ENCODE data around the gene RGS7. TPM values are rescaled to one million over a fixed set of nuclear protein-coding genes. Genes with fewer than 3 reads are reported as not detected.

The RGS7 gene
- total RNA-seq: not detected
- polyA plus RNA-seq: not detected
- total RNA-seq: not detected

- H3K4me1 Mint-ChIP-seq: peaks cover 0 to 13% (median 8%) of the 10 kb centered on the region in 7 donors
- H3K4me3 Mint-ChIP-seq: peak within 1 kb of the TSS; percentile 30 to 70 (median 54)
- intact Hi-C loops (cut with micrococcal nuclease): no loop called here
- H3K4me3 ChIP-seq (ENCODE audit: low read length): no peak within 1 kb of the TSS
- ChIA-PET CTCF (no interaction called here), POLR2A (no interaction called here)
- no peaks in the 10 kb centered on the region for H3K9me3 ChIP-seq (ENCODE audit: control insufficient read depth in 2 of 3, low read length in 3 of 3)
- no peak within 1 kb of the TSS for H3K27ac ChIP-seq (ENCODE audit: low read depth, low read length)
- H3K27ac Mint-ChIP-seq: no peak within 1 kb of the TSS
- peaks cover 0 to 4% of the 10 kb centered on the region in 2 donors for H3K27me3 ChIP-seq (ENCODE audit: control insufficient read depth in 2 of 2, insufficient read depth in 2 of 2, low read length in 2 of 2)
- H3K36me3 Mint-ChIP-seq: no peaks in the 10 kb centered on the region
- H3K27me3 Mint-ChIP-seq: peaks cover 44 to 63% (median 54%) of the 10 kb centered on the region in 5 donors
- peaks cover 0 to 9% (median 0%) of the 10 kb centered on the region in 11 donors for H3K9me3 Mint-ChIP-seq
- no peaks in the 10 kb centered on the region for H3K4me1 ChIP-seq (ENCODE audit: control insufficient read depth in 2 of 2, insufficient read depth in 2 of 2, low read length in 2 of 2)
- peak in 2 of 9 donors; percentile 5 to 22 for DNase-seq
- no peaks in the 10 kb centered on the region for H3K36me3 ChIP-seq (ENCODE audit: control insufficient read depth in 2 of 3, insufficient read depth in 3 of 3, low read length in 3 of 3)
- peak; percentile 16 for ATAC-seq
Observed at GRCh38 chr1:241356519-241357365, at the start of gene RGS7. RGS7 (minus strand) TSS chr1:241357205.

DNA sequence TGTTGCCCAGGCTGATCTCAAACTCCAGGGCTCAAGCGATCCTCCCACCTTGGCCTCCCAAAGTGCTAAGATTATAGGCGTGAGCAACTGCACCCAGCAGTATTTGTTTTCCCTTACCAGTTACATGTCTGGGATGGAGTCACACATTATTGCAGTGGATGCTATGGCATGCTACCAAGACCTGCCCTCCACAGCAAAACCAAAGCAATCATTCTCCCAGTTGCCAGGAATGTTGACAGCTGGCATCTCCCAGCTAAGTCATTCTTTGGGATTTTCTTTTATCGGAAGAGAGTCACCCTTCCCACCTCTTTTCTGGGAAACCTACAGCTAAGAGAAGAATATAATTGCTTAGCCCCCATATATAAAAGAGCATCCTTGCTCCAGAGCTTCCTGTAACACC is 49.4 kb upstream of the RGS7 start:
- no peak for DNase-seq
- Histone ChIP-seq H3K9me3 (ENCODE audit: control insufficient read depth in 2 of 3, low read length in 3 of 3) (no peaks in the 10 kb centered on the region), H3K4me3 (ENCODE audit: low read length) (no peak overlapping the region), H3K36me3 (ENCODE audit: control insufficient read depth in 2 of 3, insufficient read depth in 3 of 3, low read length in 3 of 3) (no peaks in the 10 kb centered on the region), H3K4me1 (ENCODE audit: control insufficient read depth in 2 of 2, insufficient read depth in 2 of 2, low read length in 2 of 2) (no peaks in the 10 kb centered on the region), H3K27ac (ENCODE audit: low read depth, low read length) (no peak overlapping the region), H3K27me3 (ENCODE audit: control insufficient read depth in 2 of 2, insufficient read depth in 2 of 2, low read length in 2 of 2) (no peaks in the 10 kb centered on the region)
- Mint-ChIP-seq H3K9me3 (peaks cover 0 to 9% (median 0%) of the 10 kb centered on the region in 11 donors), H3K4me1 (no peaks in the 10 kb centered on the region), H3K27ac (no peak overlapping the region), H3K27me3 (peaks cover 0 to 24% (median 17%) of the 10 kb centered on the region in 5 donors), H3K4me3 (no peak overlapping the region), H3K36me3 (no peaks in the 10 kb centered on the region)
- POLR2A ChIA-PET: no interaction called here
- CTCF ChIA-PET: no interaction called here
- no peak for ATAC-seq
- intact Hi-C loops (cut with micrococcal nuclease): no loop called here

- no peaks in the 10 kb centered on the region for H3K4me1 Mint-ChIP-seq
- peaks cover 0 to 5% (median under 1%) of the 10 kb centered on the region in 5 donors for H3K27me3 Mint-ChIP-seq
- intact Hi-C loops (cut with micrococcal nuclease): no loop called here
- no peaks in the 10 kb centered on the region for H3K36me3 Mint-ChIP-seq
- Histone ChIP-seq H3K36me3 (ENCODE audit: control insufficient read depth in 2 of 3, insufficient read depth in 3 of 3, low read length in 3 of 3) (no peaks in the 10 kb centered on the region), H3K4me1 (ENCODE audit: control insufficient read depth in 2 of 2, insufficient read depth in 2 of 2, low read length in 2 of 2) (no peaks in the 10 kb centered on the region), H3K27me3 (ENCODE audit: control insufficient read depth in 2 of 2, insufficient read depth in 2 of 2, low read length in 2 of 2) (no peaks in the 10 kb centered on the region), H3K9me3 (ENCODE audit: control insufficient read depth in 2 of 3, low read length in 3 of 3) (no peaks in the 10 kb centered on the region), H3K27ac (ENCODE audit: low read depth, low read length) (no peak overlapping the region), H3K4me3 (ENCODE audit: low read length) (no peak overlapping the region)
- ChIA-PET CTCF (no interaction called here), POLR2A (no interaction called here)
- H3K4me3 Mint-ChIP-seq: no peak overlapping the region
- DNase-seq (no peak), ATAC-seq (no peak)
- peaks cover 0 to 15% (median 1%) of the 10 kb centered on the region in 11 donors for H3K9me3 Mint-ChIP-seq
- no peak overlapping the region for H3K27ac Mint-ChIP-seq
Observed at GRCh38 chr1:241401156-241401555, 44.2 kb upstream of the RGS7 start.

DNA sequence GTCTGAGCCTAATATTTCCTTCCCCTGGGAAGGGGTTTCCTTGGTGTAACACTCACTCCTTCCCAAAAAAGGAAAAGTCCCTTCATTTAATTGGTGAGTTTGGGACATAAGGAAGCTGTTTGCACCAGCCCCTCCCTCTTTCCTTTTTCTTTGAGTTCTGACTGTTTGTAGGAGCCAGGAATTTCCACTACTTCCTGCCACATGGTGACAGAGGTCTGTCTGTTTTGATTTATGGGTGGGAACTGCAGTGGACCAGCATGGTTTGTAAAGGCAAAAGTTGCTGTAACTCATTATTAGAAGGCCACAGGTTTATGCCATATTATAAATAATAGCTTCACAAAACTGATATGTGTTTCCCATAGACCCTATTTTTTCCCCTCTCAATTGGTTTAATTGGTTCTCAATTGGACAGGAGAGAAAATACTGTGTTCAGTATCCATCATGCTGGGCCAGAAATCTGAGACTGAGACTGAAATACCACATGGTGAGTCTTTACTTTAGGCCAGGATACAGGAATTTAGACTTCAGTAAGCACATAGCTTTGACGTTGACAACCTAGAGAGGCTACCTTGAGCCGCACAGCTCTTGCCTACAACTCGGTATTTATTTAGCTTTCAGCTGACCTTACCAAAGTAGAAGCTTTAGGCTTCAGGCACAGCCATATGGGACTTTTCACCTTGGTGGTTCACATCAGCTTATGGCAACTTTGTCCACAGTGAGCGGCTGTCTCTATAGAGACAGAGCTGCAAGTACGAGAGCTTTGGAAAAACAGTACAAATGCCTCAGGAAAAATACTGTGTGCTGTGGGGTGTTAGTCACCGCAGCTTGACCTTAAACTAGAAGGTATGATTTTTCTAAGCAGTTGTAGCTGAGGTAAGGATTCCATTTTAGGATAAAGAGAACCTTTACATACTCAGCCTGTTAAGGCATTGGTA is 40.0 kb upstream of the RGS7 start:
- Mint-ChIP-seq H3K36me3 (no peaks in the 10 kb centered on the region), H3K9me3 (peaks cover 0 to 6% (median 0%) of the 10 kb centered on the region in 11 donors), H3K27ac (no peak overlapping the region), H3K27me3 (peaks cover 0 to 20% (median 5%) of the 10 kb centered on the region in 5 donors), H3K4me1 (no peaks in the 10 kb centered on the region), H3K4me3 (no peak overlapping the region)
- Histone ChIP-seq H3K36me3 (ENCODE audit: control insufficient read depth in 2 of 3, insufficient read depth in 3 of 3, low read length in 3 of 3) (no peaks in the 10 kb centered on the region), H3K4me3 (ENCODE audit: low read length) (no peak overlapping the region), H3K27ac (ENCODE audit: low read depth, low read length) (no peak overlapping the region), H3K9me3 (ENCODE audit: control insufficient read depth in 2 of 3, low read length in 3 of 3) (no peaks in the 10 kb centered on the region), H3K27me3 (ENCODE audit: control insufficient read depth in 2 of 2, insufficient read depth in 2 of 2, low read length in 2 of 2) (no peaks in the 10 kb centered on the region), H3K4me1 (ENCODE audit: control insufficient read depth in 2 of 2, insufficient read depth in 2 of 2, low read length in 2 of 2) (no peaks in the 10 kb centered on the region)
- ATAC-seq: no peak
- intact Hi-C loops (cut with micrococcal nuclease): no loop called here
- ChIA-PET CTCF (no interaction called here), POLR2A (no interaction called here)
- DNase-seq: no peak

GRCh38 chr1:241391926-241392710 is 35.1 kb upstream of the RGS7 start:
- no peak for ATAC-seq
- H3K4me3 ChIP-seq (ENCODE audit: low read length): no peak overlapping the region
- POLR2A ChIA-PET: no interaction called here
- H3K4me3 Mint-ChIP-seq: no peak overlapping the region
- no peak for DNase-seq
- peaks cover 0 to 1% (median 0%) of the 10 kb centered on the region in 7 donors for H3K4me1 Mint-ChIP-seq
- no peak overlapping the region for H3K27ac ChIP-seq (ENCODE audit: low read depth, low read length)
- peaks cover 0 to 4% (median 0%) of the 10 kb centered on the region in 11 donors for H3K9me3 Mint-ChIP-seq
- no peaks in the 10 kb centered on the region for H3K4me1 ChIP-seq (ENCODE audit: control insufficient read depth in 2 of 2, insufficient read depth in 2 of 2, low read length in 2 of 2)
- H3K27me3 Mint-ChIP-seq: peaks cover 0 to 20% (median 5%) of the 10 kb centered on the region in 5 donors
- CTCF ChIA-PET: no interaction called here
- intact Hi-C loops (cut with micrococcal nuclease): no loop called here
- no peaks in the 10 kb centered on the region for H3K36me3 ChIP-seq (ENCODE audit: control insufficient read depth in 2 of 3, insufficient read depth in 3 of 3, low read length in 3 of 3)
- no peaks in the 10 kb centered on the region for H3K27me3 ChIP-seq (ENCODE audit: control insufficient read depth in 2 of 2, insufficient read depth in 2 of 2, low read length in 2 of 2)
- no peaks in the 10 kb centered on the region for H3K9me3 ChIP-seq (ENCODE audit: control insufficient read depth in 2 of 3, low read length in 3 of 3)
- no peaks in the 10 kb centered on the region for H3K36me3 Mint-ChIP-seq
- H3K27ac Mint-ChIP-seq: no peak overlapping the region

GRCh38 chr1:241390526-241390925 is 33.5 kb upstream of the RGS7 start:
- H3K27me3 Mint-ChIP-seq: peaks cover 0 to 20% (median 5%) of the 10 kb centered on the region in 5 donors
- no peak overlapping the region for H3K27ac ChIP-seq (ENCODE audit: low read depth, low read length)
- H3K4me1 Mint-ChIP-seq: peaks cover 0 to 1% (median 0%) of the 10 kb centered on the region in 7 donors
- H3K4me3 ChIP-seq (ENCODE audit: low read length): no peak overlapping the region
- ChIA-PET CTCF (no interaction called here), POLR2A (no interaction called here)
- H3K36me3 Mint-ChIP-seq: no peaks in the 10 kb centered on the region
- no peaks in the 10 kb centered on the region for H3K36me3 ChIP-seq (ENCODE audit: control insufficient read depth in 2 of 3, insufficient read depth in 3 of 3, low read length in 3 of 3)
- H3K9me3 ChIP-seq (ENCODE audit: control insufficient read depth in 2 of 3, low read length in 3 of 3): no peaks in the 10 kb centered on the region
- intact Hi-C loops (cut with micrococcal nuclease): no loop called here
- ATAC-seq: no peak
- no peaks in the 10 kb centered on the region for H3K4me1 ChIP-seq (ENCODE audit: control insufficient read depth in 2 of 2, insufficient read depth in 2 of 2, low read length in 2 of 2)
- DNase-seq: no peak
- peaks cover 0 to 3% (median 0%) of the 10 kb centered on the region in 11 donors for H3K9me3 Mint-ChIP-seq
- H3K27ac Mint-ChIP-seq: no peak overlapping the region
- H3K27me3 ChIP-seq (ENCODE audit: control insufficient read depth in 2 of 2, insufficient read depth in 2 of 2, low read length in 2 of 2): no peaks in the 10 kb centered on the region
- H3K4me3 Mint-ChIP-seq: peak overlapping the region in 1 of 10 donors; percentile 6

Data from naive thymus-derived CD4-positive, alpha-beta T cell (primary cell).